ENCODE measurements around the gene SCAMP2. TPM values are rescaled to one million over a fixed set of nuclear protein-coding genes. Genes with fewer than 3 reads are reported as not detected.

Gene SCAMP2
- total RNA-seq, 4 donors from 2014 or later, result 154 to 234 (median 193) TPM

- in situ Hi-C loops (cut with MboI; ENCODE audit: low pct_ligation_motif_present in 1 of 4, low pct_unique_long_range_greater_than_20kb in 1 of 4, low sequenced_read_pairs in 3 of 4), result no loop called here
- Histone ChIP-seq H3K36me3 (no peaks in the 10 kb centered on the region), H3K9me3 (no peaks in the 10 kb centered on the region), H3K4me1 (peaks cover 0 to 14% (median 10%) of the 10 kb centered on the region in 4 donors), H3K4me3 (no peak overlapping the region), H3K27ac (no peak overlapping the region), H3K27me3 (peaks cover 28% of the 10 kb centered on the region)
- WGBS, 2 donors (ENCODE audit: low coverage in 1 of 2), result 72 to 93% methylated on average over 3 to 6 of the region's 6 CpGs
- DNase-seq, result no peak
- TF ChIP-seq POLR2A (IDR thresholded peaks at IDR 0.05), result no peak
- TF ChIP-seq POLR2AphosphoS5 (IDR thresholded peaks at IDR 0.05), result no peak
- no peak for TF ChIP-seq EP300 (IDR thresholded peaks at IDR 0.05; ENCODE audit: low read depth)
- no peak for TF ChIP-seq CTCF (IDR thresholded peaks at IDR 0.05)
- intact Hi-C loops (cut with DNase I; ENCODE audit: low total_unique reads), result no loop called here
These were observed 49.8 kb downstream of the SCAMP2 start for GRCh38 chr15:74823324-74823723.

GRCh38 chr15:74822233-74822632 lies 50.9 kb downstream of the SCAMP2 start:
- H3K27ac ChIP-seq, result no peak overlapping the region
- 85 to 93% methylated on average over 2 to 4 of the region's 4 CpGs for WGBS, 2 donors (ENCODE audit: low coverage in 1 of 2)
- TF ChIP-seq EP300 (IDR thresholded peaks at IDR 0.05; ENCODE audit: low read depth), result no peak
- TF ChIP-seq POLR2A (IDR thresholded peaks at IDR 0.05), result no peak
- TF ChIP-seq POLR2AphosphoS5 (IDR thresholded peaks at IDR 0.05), result no peak
- TF ChIP-seq CTCF (IDR thresholded peaks at IDR 0.05), result no peak
- no peaks in the 10 kb centered on the region for H3K36me3 ChIP-seq
- intact Hi-C loops (cut with DNase I; ENCODE audit: low total_unique reads), result no loop called here
- H3K9me3 ChIP-seq, result no peaks in the 10 kb centered on the region
- H3K4me3 ChIP-seq, result no peak overlapping the region
- in situ Hi-C loops (cut with MboI; ENCODE audit: low pct_ligation_motif_present in 1 of 4, low pct_unique_long_range_greater_than_20kb in 1 of 4, low sequenced_read_pairs in 3 of 4), result no loop called here
- no peak for DNase-seq
- peaks cover 17% of the 10 kb centered on the region for H3K27me3 ChIP-seq
- peaks cover 4 to 25% (median 20%) of the 10 kb centered on the region in 4 donors for H3K4me1 ChIP-seq

- H3K27ac ChIP-seq, result no peak overlapping the region
- H3K4me3 ChIP-seq, result no peak overlapping the region
- WGBS, 2 donors (ENCODE audit: low coverage in 1 of 2), result 86% methylated on average over 7 of the region's 7 CpGs; no CpG with 5 or more reads in 1 of the 2 donors
- intact Hi-C loops (cut with DNase I; ENCODE audit: low total_unique reads), result no loop called here
- H3K36me3 ChIP-seq, result no peaks in the 10 kb centered on the region
- peaks cover 6 to 30% (median 25%) of the 10 kb centered on the region in 4 donors for H3K4me1 ChIP-seq
- peaks cover 13% of the 10 kb centered on the region for H3K27me3 ChIP-seq
- no peak for DNase-seq
- TF ChIP-seq POLR2AphosphoS5 (IDR thresholded peaks at IDR 0.05) (no peak), EP300 (IDR thresholded peaks at IDR 0.05; ENCODE audit: low read depth) (no peak), POLR2A (IDR thresholded peaks at IDR 0.05) (no peak), CTCF (IDR thresholded peaks at IDR 0.05) (no peak)
- in situ Hi-C loops (cut with MboI; ENCODE audit: low pct_ligation_motif_present in 1 of 4, low pct_unique_long_range_greater_than_20kb in 1 of 4, low sequenced_read_pairs in 3 of 4), result no loop called here
- H3K9me3 ChIP-seq, result no peaks in the 10 kb centered on the region
These were observed 51.4 kb downstream of the SCAMP2 start for GRCh38 chr15:74821790-74822158.

- H3K36me3 ChIP-seq, result no peaks in the 10 kb centered on the region
- H3K27me3 ChIP-seq, result peaks cover 7% of the 10 kb centered on the region
- no peak overlapping the region for H3K27ac ChIP-seq
- no peaks in the 10 kb centered on the region for H3K9me3 ChIP-seq
- no peak for DNase-seq
- H3K4me1 ChIP-seq, result peaks cover 12 to 31% (median 29%) of the 10 kb centered on the region in 4 donors
- TF ChIP-seq POLR2A (IDR thresholded peaks at IDR 0.05) (no peak), POLR2AphosphoS5 (IDR thresholded peaks at IDR 0.05) (no peak), CTCF (IDR thresholded peaks at IDR 0.05) (no peak), EP300 (IDR thresholded peaks at IDR 0.05; ENCODE audit: low read depth) (no peak)
- WGBS, 2 donors (ENCODE audit: low coverage in 1 of 2), result 60 to 90% methylated on average over 2 to 11 of the region's 11 CpGs
- in situ Hi-C loops (cut with MboI; ENCODE audit: low pct_ligation_motif_present in 1 of 4, low pct_unique_long_range_greater_than_20kb in 1 of 4, low sequenced_read_pairs in 3 of 4), result no loop called here
- intact Hi-C loops (cut with DNase I; ENCODE audit: low total_unique reads), result no loop called here
- H3K4me3 ChIP-seq, result no peak overlapping the region
These were observed 51.9 kb downstream of the SCAMP2 start for GRCh38 chr15:74821091-74821789.
